Kasumi-1 (cell line): ENCODE measurements around the gene BMPR1B.

Experiments
- DNase-seq, 2 experiments: peaks; one replicate each; lab custom pipeline; 2025; lab: John Stamatoyannopoulos, UW

The BMPR1B gene

DNA sequence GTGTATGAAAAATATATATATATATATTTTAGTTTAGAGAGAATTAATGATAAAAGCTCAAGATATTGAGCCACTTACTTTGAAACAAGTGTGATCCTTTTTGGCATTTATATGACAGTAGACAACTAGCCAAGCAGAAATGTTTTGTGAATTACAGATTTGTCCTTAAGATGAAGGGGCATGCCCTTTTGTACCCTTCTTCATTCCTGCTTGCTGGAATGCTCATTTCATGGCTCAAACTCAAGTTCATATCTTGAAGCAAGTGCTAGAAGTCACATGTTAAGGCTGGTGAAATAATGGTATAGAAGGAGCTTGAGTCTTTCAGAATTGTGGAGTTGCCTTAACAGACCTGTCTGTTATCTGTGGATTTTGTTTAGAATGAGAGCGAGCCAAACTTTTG is 203.0 kb downstream of the BMPR1B start:
- no peak for DNase-seq

DNA sequence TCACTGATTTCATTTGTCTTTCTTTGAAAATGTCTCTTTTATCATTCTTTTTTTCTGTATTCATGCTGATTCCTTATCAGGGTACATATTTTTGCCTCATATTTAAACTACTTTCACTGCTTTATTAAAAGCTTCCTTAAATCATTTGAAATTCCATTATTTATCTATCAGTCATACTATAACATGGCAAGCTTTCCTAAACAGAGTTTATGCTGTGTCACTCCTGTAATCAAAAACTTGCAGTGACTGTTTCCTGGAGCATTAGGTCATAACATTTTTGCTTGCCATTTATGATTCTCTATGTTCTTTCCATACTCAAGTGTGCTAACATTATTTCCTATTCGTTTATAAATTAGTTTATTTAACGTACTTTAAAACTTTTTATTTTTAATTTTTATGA is 203.7 kb downstream of the BMPR1B start:
- no peak for DNase-seq

DNA sequence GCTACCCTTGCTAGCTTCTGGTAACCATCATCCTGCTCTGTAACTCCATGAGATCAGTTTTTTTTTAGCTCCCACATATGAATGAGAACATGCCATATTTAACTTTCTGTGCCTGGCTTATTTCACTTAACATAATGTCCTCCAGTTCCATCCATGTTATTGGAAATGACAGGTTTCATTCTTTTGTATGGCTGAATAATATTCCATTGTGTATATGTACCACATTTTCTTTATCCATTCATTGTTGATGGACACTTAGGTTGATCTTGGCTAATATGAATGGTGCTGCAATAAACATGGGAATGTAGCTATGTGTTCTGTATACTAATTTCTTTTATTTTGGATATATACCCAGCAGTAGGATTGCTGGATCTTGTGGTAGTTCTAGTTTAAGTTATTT is 204.7 kb downstream of the BMPR1B start:
- no peak for DNase-seq

DNA sequence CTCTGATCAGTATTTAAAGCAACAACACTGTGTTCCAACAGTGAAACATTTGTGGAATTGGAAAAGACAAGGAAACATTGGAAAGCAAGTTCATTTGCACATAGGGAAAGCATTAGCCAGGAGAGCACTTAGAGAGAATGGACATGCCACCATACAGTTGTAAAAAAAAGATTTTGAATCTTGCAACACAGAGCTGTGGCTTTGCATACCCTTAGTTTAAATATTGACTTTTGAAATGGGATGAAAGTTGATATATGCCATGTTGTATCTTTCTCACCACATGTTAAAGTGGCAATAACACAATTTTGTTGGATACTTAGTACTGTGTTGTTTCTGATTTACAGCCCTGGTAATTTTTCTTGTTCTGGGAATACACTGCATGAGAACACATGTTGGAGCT is 208.1 kb downstream of the BMPR1B start:
- no peak for DNase-seq

DNA sequence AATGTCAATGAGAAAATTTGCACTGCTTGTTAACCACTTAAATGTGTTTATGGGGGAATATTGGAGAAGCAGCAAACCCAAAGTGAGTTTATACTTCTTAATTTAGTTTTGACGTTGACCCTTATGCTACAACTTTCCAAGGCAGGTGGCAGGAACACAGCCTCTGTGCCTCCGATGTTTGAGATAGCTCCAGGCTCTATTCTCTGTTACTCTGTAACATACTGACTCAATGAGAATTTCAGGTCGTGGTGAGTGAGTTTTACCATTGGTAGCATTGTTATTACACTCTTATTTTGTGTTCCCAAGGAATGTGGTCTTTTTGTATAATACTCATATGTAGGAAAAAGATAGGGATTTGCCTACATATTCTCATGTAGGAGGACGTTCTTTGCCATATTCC is 210.7 kb downstream of the BMPR1B start:
- no peak for DNase-seq

DNA sequence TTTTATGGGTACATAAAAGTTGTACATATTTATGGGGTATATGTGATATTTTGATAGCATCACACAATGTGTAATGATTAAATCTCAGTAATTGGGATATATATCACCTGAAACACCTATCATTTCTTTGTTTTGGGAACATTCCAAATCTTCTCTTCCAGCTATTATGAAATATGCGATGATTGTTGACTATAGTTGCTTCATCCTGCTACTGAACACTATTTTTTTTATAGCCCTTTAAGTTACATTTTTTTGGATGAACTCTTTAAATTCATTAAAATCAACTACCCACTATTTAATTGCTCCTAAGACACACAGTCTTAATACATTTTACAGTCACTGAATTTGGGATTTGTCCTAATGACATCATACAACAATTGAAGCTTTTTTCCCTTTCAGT is 212.9 kb downstream of the BMPR1B start:
- DNase-seq: no peak

DNA sequence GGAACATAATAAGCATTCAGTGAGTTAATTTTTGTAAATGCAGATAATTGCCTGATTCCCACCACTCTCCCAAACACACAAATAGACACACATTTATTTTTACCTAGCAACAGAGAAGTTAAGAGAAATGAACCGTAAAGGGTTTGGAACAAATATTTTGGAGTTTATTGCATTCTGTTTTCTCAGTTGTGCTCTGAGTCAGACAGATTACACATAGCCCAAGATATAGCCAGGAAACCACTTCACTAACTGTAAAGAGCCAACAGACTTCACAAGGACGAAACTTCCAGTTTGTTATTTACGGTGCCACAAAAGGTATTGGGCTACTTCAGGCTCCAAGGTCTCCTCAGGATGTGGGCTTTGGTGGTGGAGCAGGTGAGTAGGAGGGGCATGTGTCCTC is 217.0 kb downstream of the BMPR1B start:
- no peak for DNase-seq

DNA sequence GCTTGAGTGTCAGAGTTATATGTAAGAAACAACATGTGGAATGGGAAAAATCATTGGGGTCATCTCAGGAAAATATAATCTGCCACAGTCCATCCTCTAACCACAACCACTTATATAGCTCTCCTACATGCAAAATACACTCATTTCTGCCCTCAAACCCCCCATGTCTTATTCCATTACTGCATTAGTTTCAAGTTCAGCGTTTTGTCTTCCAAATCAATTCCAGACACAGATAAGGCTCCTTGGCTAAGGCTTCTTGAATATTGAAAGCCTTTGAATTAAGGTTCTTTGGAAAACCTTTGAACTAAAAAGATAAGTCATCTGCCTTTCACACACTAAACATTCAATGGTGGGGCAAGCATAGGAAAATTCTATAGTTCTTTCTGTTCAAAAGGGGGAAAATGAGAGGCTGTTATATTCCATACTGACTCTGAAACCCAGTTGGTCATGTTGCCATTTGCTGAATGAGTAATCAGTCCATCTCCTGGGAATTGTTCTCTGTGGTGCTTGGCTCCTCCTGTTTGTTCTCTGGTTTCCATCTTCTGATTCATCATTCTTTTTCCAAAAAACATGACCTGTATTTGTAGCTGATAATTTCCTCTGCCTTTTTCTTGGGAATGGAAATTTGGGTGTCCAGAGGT is 218.7 kb downstream of the BMPR1B start:
- no peak for DNase-seq

DNA sequence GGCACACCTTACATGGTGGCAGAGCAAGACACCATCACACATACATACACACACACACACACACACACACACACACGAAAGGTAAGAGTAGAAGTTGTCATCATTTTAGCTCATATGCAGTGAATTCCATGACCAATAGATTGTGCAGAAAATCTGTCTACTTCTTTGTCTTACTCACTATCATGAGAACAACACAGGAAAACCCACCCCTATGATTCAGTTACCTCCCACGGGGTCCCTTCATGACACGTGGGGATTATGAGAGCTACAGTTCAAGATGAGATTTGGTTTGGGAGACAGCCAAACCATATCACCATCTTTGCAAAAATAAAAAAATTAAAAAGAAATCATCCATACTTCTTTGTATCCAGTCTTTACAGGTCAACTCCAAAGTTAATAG is 221.1 kb downstream of the BMPR1B start:
- DNase-seq: no peak

DNA sequence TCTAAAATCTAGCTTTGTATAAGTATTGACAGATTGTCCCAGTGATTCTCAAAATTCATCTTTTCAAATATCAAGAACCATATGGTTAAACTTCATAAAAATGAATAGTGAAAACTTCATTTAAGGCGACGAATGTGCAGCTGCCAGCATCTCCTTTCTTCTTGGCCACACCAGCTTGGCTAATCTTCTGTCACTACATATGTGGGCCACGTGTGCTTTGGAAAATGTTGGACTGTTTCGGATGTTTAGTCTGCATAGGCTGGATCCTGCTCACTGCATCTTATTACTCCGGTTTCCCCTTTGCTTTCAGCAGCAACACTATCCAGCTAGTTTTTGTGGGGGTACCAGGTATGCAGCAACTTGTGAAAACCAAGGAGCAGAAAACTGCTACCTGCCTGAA is 221.9 kb downstream of the BMPR1B start:
- DNase-seq: no peak

DNA sequence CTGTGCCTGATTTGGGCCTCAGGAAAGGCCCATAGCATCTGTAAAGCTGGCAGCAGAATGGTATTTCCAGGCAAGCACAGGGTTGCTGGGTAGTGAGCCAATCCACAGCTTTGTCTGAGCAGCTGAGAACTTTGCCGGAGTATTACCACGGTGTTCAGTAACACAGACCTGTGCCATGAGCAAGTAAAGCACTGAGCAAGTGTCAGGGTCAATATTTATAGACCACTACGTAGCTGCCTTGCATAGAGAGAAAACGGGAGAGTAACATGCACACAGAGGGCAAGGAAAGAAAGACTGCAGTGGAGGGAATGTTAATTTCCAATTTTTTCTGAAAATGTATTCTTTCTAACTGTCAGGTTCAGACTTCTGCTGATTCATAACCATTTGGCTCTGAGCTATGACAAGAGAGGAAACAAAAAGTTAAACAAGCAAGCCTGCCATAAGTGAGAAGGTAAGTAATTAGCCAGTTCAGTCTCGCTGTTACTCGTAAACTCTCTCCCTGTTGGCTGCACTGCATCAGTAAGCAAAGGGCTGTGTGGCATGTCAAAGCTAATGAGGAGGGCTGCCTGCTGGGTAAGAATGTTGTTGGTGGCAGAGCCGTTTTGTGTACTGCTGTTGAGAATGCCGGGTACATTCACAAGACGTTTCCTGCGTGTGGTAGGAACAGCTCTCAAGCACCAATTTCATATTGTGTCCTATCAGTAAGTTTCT is 238.1 kb downstream of the BMPR1B start:
- DNase-seq: no peak

DNA sequence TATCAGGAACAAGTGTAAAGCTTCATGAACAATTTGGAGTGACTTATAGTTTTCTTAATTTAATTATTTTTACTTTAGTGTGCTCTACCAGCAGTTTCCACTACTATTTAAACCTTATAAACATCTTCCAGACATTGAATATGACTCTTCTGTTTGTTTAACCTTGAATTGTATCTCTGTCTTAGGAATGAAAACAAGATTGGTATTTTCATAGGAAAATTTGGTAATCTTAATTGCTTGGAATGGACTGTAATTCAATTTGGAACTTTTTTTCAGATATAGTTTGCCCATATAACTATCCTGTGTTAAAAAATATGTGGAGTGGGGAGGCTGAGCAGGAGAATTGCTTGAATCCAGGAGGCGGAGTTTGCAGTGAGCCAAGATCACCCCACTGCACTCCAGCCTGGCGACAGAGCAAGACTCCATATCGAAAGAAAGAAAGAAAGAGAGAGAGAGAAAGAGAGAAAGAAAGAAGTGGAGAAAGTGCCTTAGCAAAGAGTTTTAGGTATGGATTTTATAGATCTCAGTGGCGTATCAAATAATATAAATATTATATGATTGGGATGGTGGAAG is 242.4 kb downstream of the BMPR1B start:
- no peak for DNase-seq

DNA sequence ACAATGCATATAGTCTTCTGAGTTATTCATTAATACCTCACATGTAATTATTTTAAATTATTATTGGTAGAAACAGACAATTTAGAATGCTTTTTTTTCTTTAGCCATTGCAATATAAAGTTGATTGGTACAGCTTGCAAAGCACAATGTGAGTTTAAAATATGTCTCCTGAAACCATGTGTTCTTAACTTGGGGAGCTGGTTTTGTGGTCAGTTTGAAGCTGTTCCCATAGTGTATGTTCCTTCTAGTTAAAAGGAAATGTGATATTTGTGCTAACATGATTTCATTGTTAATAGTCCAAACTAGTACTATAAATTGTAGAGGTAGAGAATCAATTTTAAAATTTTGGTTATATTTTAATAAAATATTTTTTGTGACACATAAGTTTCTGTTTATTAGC is 247.2 kb downstream of the BMPR1B start:
- DNase-seq: no peak

DNA sequence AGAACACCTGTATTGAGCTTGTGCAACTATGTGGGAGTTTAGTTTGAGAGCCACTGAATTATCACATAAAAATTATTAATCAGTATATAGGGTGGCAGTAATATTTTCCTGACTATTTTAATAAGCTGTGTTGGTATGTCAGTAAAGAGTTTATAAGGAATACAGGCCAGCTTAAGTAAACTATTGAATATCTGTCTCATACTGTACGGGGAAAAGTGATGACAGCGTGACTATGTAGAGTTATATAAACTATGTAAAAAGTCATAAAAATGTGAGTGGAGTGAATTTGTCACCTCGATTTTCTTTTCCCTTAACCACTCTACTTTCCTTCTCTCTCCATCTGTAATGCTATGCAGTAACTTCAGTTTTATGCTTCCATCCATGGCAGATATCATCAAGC is 250.2 kb downstream of the BMPR1B start:
- no peak for DNase-seq

DNA sequence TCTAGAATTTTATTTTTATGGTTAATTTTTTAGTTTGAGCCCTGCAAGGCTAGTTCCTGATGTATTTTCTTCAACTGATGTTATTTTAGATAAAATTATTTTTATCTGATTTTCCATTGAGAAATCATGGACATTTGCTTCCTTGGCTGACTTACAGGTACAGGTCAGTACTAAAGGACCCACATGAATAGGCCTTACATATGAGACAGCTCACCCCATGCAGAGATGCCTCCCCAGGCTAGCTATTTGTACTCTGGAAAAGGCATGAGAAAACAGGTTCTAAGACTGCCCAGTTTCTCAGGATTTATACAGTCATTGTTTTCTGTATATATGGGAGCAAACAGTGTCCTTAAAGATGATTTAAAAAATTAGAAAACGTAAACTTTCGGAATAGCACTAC is 255.5 kb downstream of the BMPR1B start:
- no peak for DNase-seq

DNA sequence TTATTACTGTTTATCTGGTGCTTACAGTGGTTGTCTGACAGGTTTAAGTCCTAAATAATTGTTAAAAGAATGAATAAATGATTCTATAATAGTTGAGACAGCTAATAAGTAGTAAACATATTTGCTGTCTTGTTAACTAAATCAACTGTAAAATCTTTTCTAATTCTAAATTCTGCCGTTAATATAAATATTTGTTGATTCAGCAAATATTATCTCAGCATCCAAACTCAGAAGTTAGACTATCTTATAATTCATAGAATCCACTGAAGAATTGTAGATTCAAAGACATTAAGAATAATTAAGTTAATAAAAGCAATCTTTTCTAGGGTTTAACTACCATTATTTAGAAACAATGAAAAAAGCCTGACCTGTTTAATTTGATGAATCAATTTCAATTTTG is 256.3 kb downstream of the BMPR1B start:
- DNase-seq: no peak

DNA sequence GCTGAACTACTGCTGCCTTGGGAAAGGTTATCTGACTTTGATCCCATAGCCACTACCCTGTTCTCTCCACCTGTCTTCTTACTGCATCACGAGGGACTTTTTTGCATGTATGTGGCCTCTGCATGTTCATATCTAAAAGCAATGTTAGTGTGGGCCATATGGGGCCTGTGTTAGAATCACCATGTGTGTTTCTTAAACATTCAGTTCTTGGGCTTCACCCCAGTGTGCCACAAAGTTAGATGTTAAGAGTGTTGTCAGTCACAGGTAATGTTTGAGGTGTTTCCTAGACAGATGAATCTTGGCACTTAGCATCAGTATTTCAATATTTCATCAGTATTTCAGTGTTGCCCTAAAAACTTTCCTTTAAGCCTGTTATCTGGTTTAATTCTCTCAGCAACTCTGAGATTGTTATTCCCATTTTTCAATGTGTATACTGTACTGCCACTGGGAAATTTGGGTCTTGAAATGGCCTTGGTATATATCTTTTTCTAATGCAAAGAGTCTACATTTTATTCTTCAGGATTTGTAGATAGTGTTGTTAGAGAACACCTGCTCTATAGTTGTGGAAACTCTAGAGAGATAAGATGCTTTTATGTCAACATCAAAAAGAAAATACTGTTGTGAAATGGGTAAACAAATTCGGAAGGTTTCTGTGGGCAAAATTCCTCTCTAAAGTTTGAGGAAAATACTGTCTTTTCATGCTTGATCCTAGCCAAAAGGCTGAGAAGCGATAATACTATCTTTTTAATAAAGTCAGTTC is 259.7 kb downstream of the BMPR1B start:
- no peak for DNase-seq

DNA sequence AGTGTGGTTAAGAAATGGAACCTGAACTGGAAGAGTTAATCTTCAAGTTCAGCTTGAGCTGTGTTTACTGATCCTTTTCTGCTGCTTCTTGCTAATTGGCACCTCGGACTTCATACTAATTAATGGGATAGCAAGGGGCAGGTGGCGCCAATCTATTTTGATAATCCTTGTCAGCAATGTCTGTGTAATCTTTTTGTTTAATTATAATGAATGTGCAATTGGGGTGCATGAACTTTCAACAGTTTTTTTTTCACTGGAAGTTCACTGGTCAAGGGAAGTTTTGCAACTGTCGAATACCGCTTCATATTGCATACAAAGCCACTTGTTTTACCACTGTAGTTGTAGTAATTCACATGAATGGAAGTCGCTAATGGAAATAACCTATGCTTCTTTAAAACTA is 261.0 kb downstream of the BMPR1B start:
- DNase-seq: no peak

DNA sequence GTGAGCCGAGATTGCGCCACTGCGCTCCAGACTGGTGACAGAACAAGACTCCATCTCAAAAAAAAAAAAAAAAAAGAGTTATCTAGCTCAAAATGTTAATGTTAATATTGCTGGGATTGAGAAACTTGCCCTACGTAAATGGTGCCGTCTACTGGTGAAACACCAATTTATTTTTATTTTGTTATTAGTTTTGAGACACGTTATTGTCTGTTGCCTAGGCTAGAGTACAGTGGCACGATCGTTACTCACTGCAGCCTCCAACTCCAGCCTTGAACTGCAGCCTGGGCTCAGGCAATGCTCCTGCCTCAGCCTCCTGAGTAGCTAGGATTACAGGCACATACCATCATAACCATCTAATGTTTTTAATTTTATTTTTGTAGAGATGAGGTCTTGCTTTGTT is 262.8 kb downstream of the BMPR1B start:
- no peak for DNase-seq

DNA sequence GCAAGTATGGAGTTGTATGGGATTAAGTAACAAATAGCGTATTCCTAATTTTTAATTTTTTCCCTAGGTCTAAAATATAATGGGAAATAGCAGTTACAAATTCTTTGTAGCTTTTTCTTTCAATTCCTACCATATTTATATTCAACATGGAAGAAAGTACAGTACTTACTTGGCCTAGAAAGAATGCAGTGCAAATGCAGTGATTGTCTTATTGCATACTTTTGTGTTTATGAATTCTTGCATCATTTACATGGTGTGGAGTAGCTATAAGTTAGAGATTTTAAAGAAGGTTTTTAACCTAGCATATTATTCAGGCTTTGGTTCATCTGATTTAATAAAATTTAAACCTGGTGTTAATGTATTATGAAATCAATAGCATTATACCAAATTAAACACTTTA is 263.3 kb downstream of the BMPR1B start:
- DNase-seq: no peak

DNA sequence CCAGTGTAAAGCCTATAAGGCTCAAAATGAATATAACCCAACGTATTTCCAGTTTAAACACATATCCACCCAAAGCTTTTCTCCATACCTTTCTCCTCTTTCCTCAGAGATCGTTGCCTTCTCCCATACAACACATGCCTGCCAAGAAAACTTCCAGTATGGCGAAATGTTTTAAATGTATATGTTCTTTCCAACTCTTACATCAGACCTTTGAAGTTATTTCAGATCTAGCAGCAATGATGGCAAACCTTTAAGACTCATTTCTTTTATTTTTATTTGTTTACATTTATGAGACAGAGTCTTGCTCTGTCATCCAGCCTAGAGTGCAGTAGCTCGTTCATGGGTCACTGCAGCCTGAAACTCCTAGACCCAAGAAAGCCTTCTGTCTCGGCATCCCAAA is 265.4 kb downstream of the BMPR1B start:
- DNase-seq: no peak

DNA sequence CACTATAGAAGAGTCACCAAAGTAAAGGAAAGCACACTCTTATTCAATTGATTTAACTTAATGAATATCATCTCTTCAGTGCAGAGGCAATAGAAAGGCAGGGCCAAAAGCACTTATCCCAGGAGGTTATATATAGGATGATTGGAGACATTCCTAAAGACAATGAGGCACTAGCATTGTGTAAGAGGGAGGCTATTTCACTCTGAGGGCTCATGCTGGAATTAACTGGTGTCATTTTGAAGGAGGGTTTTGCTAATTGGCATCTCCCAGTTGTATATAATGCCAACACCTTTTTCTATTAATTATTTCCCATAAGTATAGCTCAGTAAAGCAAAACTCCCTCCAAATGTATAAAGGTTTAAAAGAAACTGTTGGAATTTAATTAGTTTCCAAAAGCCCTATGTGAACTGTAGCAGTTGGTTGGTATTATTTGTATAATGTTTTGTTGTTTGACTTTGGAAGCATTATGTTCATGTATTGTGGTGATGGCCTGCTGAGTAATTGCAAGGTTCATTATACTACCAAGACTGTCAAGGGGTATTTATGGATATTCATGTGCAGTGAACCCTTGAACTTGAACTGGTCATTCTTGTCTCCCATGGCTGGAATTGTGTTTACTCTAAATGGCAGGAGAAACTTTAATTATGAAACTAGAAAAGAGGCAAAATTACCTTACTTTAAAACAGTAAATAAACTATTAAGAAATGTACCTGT is 270.3 kb downstream of the BMPR1B start:
- no peak for DNase-seq
